Hepatocyte (in vitro differentiated cells): ENCODE data around the gene SLC8A2.

Source experiments
- CTCF ChIP-seq: fragments of 200-600 bp; sonication (generic); IDR thresholded peaks from 2 replicates; pipeline ENCODE4 v1.5.1; 2016; ENCODE audit warnings: antibody characterized with exemption, mild to moderate bottlenecking; ENCODE audit not compliant: poor library complexity
- EZH2 ChIP-seq: fragments of 200-600 bp; sonication (generic); IDR thresholded peaks from 2 replicates; pipeline ENCODE4 v1.6.1; 2016; ENCODE audit warnings: antibody characterized with exemption, mild to moderate bottlenecking, borderline replicate concordance

- TF ChIP-seq CTCF (no peak), EZH2 (no peak)
Observed at GRCh38 chr19:47476438-47476972, 4.8 kb upstream of the SLC8A2 start.
